Nephron progenitor cell (in vitro differentiated cells): Measurements from ENCODE around the gene ANTXR1.

Experiments
- DNase-seq: peaks from one replicate; pipeline ENCODE4 v3.0.0; 2021
- H3K27ac Mint-ChIP-seq: 2 replicates; pipeline ENCODE4 v1.8.0; 2021; ENCODE audit warnings: mild to moderate bottlenecking, moderate library complexity, mixed read lengths
- H3K27me3 Mint-ChIP-seq: 2 replicates; pipeline ENCODE4 v1.8.0; 2021; ENCODE audit warnings: mild to moderate bottlenecking, low read depth, mixed read lengths; ENCODE audit not compliant: poor library complexity
- H3K36me3 Mint-ChIP-seq: 2 replicates; pipeline ENCODE4 v1.8.0; 2021; ENCODE audit warnings: low read depth, mixed read lengths
- H3K4me1 Mint-ChIP-seq: 2 replicates; pipeline ENCODE4 v1.8.0; 2021; ENCODE audit warnings: mixed read lengths
- H3K4me3 Mint-ChIP-seq: 2 replicates; pipeline ENCODE4 v1.8.0; 2021; ENCODE audit warnings: mild to moderate bottlenecking, moderate library complexity, mixed read lengths
- H3K9me3 Mint-ChIP-seq: 2 replicates; pipeline ENCODE4 v1.8.0; 2021; ENCODE audit warnings: mild to moderate bottlenecking, moderate library complexity, mixed read lengths
- TF ChIP-seq, protein P1 (sequence below): fragments of 200-600 bp; sonication (generic); IDR thresholded peaks from 2 replicates; pipeline ENCODE4 v1.5.0; 2021; ENCODE audit warnings: antibody characterized with exemption

Gene ANTXR1

DNA sequence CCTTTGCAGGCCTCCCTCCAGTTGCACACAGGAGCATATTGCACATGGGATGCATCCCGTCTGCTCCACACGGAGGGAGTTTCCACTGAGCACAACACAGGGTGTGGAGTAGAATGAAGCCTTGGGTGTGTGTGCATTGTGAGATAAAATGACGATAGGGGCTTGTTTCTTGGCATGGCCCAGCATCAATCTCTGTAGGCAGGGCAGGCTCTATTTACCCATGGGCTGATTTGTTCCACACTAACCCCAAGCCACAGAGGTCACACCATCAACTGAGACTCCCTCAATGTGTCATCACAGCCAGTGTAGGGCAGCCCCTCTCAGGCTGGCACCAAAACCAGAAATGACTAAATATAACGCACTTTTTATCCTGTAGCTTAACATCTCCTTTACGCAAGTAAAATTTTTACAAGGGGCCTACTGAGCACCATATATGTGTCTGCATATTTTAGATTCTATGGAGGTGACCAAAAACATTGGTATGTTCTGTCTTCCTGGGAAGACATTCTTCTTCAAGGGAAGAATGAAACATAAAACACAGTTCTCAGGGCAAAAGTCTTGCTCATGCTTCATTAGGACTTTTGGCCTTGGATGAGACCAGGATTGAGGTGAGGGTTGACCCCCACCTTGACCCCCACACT, 41.3 kb upstream of the ANTXR1 start:
- Mint-ChIP-seq H3K27ac (no peak overlapping the region), H3K36me3 (no peaks in the 10 kb centered on the region), H3K27me3 (peaks cover 11% of the 10 kb centered on the region), H3K4me1 (no peaks in the 10 kb centered on the region), H3K4me3 (no peak overlapping the region), H3K9me3 (no peaks in the 10 kb centered on the region)
- TF ChIP-seq, protein P1, sequence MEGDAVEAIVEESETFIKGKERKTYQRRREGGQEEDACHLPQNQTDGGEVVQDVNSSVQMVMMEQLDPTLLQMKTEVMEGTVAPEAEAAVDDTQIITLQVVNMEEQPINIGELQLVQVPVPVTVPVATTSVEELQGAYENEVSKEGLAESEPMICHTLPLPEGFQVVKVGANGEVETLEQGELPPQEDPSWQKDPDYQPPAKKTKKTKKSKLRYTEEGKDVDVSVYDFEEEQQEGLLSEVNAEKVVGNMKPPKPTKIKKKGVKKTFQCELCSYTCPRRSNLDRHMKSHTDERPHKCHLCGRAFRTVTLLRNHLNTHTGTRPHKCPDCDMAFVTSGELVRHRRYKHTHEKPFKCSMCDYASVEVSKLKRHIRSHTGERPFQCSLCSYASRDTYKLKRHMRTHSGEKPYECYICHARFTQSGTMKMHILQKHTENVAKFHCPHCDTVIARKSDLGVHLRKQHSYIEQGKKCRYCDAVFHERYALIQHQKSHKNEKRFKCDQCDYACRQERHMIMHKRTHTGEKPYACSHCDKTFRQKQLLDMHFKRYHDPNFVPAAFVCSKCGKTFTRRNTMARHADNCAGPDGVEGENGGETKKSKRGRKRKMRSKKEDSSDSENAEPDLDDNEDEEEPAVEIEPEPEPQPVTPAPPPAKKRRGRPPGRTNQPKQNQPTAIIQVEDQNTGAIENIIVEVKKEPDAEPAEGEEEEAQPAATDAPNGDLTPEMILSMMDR = no peak
- no peak for DNase-seq

DNA sequence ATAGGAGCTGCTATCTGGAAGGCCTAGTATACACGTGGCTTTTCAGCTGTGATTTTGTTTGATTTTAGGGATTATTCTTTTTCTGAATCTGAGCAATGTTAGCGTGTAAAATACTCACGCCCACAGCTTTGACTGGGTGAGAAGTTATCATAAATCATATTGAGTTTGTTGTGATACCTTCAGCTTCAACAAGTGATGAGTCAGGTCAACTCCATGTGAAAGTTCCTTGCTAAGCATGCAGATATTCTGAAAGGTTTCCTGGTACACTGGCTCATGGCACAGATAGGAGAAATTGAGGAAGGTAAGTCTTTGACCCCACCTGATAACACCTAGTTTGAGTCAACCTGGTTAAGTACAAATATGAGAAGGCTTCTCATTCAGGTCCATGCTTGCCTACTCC, 38.7 kb upstream of the ANTXR1 start, which contains the start of gene GKN1:
Gene GKN1, plus strand, starts transcription at position 386 of the 400 bp plus-strand sequence. CDS start 42 bp downstream, outside the sequence.
- TF ChIP-seq, protein P1 = no peak
- no peaks in the 10 kb centered on the region for H3K36me3 Mint-ChIP-seq
- H3K4me3 Mint-ChIP-seq = no peak within 1 kb of the TSS
- no peaks in the 10 kb centered on the region for H3K9me3 Mint-ChIP-seq
- H3K27ac Mint-ChIP-seq = no peak within 1 kb of the TSS
- no peaks in the 10 kb centered on the region for H3K4me1 Mint-ChIP-seq
- H3K27me3 Mint-ChIP-seq = peaks cover 12% of the 10 kb centered on the region
- no peak for DNase-seq

DNA sequence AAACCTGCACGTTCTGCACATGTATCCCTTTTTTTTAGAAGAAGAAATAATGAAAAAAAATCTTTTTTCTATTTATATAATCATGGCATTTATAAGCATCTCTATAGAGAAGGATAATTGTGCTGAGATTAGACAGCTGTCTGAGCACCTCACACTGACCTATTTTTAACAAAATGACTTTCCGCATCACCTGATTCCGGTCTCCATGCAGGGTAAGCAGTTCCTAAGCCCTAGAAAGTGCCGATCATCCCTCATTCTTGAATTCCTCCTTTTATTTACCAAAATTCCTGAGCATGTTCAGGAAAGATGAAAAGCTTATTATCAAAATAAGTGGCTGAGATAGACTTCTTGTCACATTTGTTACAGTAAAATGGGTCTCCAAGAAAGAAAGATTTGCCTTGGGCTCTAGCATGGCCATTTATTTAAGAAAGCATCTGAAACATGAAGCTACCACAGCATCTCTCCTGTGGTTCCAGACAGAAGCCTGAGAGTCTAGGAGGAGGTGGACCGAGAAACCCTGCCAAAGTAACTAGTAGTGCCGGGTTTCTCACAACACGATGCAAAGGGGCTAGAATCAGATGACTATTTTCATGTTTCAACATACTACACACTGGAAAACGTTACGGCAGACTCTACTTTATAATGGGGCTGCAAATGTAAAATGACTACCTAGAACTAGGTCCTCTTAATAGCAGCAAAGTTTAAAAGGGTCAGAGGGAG, 37.9 kb upstream of the ANTXR1 start:
- no peaks in the 10 kb centered on the region for H3K36me3 Mint-ChIP-seq
- peaks cover 17% of the 10 kb centered on the region for H3K27me3 Mint-ChIP-seq
- no peaks in the 10 kb centered on the region for H3K4me1 Mint-ChIP-seq
- H3K4me3 Mint-ChIP-seq = no peak overlapping the region
- TF ChIP-seq, protein P1 = no peak
- H3K9me3 Mint-ChIP-seq = no peaks in the 10 kb centered on the region
- H3K27ac Mint-ChIP-seq = no peak overlapping the region
- DNase-seq = no peak

DNA sequence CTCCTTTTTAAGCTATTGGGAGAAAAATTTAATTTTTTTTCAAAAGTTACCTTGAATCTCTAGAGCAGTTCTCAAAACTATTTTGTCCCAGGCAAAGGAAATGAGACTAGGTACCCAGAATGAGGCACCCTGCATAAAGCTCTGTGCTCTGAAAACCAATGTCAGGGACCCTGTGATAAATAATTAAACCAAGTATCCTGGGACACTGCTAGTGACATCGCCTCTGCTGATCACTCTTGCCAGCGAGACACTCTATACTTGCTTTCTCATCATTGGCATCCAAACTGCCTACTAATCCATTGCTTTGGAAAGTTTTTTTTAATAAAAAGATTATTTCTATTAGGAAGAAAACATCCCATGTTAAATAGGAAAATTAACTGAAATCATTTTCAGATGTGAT, 37.1 kb upstream of the ANTXR1 start:
- H3K27ac Mint-ChIP-seq = no peak overlapping the region
- H3K27me3 Mint-ChIP-seq = peaks cover 17% of the 10 kb centered on the region
- no peak overlapping the region for H3K4me3 Mint-ChIP-seq
- H3K36me3 Mint-ChIP-seq = no peaks in the 10 kb centered on the region
- no peak for DNase-seq
- no peaks in the 10 kb centered on the region for H3K4me1 Mint-ChIP-seq
- TF ChIP-seq, protein P1 = no peak
- no peaks in the 10 kb centered on the region for H3K9me3 Mint-ChIP-seq

DNA sequence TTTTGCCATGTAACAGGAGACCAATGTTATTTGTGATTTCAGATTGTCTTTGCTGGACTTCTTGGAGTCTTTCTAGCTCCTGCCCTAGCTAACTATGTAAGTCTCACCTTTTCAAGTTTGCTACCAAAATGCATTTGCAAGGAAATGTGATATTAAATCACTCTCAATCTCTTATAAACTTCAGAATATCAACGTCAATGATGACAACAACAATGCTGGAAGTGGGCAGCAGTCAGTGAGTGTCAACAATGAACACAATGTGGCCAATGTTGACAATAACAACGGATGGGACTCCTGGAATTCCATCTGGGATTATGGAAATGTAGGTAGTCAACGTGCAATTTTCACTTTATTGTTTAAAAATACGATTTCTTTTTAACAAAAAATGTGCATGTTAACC, 35.5 kb upstream of the ANTXR1 start:
- no peaks in the 10 kb centered on the region for H3K9me3 Mint-ChIP-seq
- no peak overlapping the region for H3K27ac Mint-ChIP-seq
- TF ChIP-seq, protein P1 = no peak
- H3K4me1 Mint-ChIP-seq = no peaks in the 10 kb centered on the region
- peaks cover 13% of the 10 kb centered on the region for H3K27me3 Mint-ChIP-seq
- no peak for DNase-seq
- no peaks in the 10 kb centered on the region for H3K36me3 Mint-ChIP-seq
- H3K4me3 Mint-ChIP-seq = no peak overlapping the region

DNA sequence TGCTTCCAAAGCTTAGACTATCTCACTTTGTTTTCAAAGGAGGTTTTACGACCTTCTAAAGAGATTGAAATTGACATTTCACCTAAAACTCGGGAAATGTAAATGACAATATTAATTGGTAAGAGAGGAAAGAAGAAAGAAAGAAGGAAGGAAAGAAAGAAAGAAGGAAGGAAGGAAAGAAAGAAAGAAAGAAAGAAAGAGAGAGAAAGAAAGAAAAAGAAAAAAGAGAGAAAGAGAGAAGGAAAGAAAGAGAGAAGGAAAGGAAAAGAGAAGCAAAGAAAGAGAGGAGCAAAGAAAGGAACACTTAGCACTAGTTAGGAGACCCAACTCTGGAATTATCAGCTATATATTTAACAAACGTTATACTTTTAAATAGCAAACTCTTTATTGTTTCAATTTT, 34.9 kb upstream of the ANTXR1 start:
- Mint-ChIP-seq H3K4me1 (no peaks in the 10 kb centered on the region), H3K27ac (no peak overlapping the region), H3K36me3 (no peaks in the 10 kb centered on the region), H3K27me3 (peaks cover 13% of the 10 kb centered on the region), H3K9me3 (no peaks in the 10 kb centered on the region), H3K4me3 (no peak overlapping the region)
- TF ChIP-seq, protein P1 = no peak
- no peak for DNase-seq
